Fibroblast of skin of left quadriceps (primary cell): ENCODE results near the gene RGS4.

ENCODE experiments used
- DNase-seq, 2 experiments: peaks; one replicate each; pipeline ENCODE4 v3.0.0-alpha.2; 2013; ENCODE audit warnings: low read depth in 2 of 2

Gene RGS4

DNA sequence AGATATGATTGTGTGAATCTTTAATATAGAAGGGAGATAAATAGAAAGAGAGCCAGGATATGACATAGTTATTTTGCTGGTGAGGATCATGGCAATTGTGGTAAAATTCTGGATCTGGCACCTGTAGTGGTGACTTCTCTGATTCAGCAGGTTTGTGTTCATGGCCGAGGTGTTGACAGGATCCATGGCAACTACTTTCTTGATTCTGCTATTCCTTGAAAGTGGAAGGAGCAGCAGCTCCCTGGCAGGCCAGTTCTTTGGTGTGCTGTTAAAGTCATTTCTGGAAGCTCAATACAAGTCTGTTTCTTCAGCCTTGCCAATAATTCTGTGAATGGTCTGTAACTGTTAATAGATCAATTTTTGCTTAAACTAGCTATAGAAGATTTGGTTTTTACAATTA, 33.4 kb downstream of the RGS4 start:
- DNase-seq, result no peak

DNA sequence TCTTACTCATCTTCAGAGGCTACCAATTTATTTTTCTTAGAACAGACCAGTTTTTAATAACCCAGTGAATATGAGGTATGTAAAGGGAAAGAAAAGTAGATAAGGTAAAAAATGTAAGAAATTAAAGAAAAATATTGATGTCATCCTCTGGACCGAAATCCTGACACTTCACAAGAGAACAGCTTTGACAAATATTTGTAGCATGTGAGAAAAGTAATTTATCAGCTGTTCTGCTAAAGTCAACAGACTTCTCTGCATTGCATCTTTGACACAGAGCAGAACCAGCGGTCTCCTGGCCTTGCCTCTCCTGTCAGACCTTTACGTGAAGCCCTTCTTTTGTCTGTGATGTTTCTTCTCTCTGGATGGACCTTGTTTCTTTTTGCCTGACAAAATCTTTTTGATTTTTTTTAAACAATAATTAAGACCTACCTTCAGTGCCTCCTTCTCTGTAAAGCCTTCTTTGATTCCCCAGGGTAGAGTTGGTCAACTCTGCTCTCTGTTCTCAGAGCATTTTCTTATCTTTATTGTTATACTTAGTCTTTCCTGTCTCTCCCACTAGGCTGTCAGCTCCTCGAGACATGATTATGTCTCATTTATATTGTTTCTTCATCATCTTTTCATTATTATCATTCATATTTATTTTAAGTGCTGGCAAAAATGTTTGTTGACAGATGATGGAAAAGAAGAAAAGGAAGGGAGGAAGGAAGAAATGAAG, 35.4 kb downstream of the RGS4 start:
- DNase-seq, result no peak

- DNase-seq, result no peak
Observed at GRCh38 chr1:163106364-163106987, 37.3 kb downstream of the RGS4 start.

GRCh38 chr1:163107655-163108054, 38.5 kb downstream of the RGS4 start:
- DNase-seq, result no peak

GRCh38 chr1:163115887-163116286, 46.7 kb downstream of the RGS4 start:
- no peak for DNase-seq

- no peak for DNase-seq
Observed at GRCh38 chr1:163119707-163120106, 50.5 kb downstream of the RGS4 start.

DNA sequence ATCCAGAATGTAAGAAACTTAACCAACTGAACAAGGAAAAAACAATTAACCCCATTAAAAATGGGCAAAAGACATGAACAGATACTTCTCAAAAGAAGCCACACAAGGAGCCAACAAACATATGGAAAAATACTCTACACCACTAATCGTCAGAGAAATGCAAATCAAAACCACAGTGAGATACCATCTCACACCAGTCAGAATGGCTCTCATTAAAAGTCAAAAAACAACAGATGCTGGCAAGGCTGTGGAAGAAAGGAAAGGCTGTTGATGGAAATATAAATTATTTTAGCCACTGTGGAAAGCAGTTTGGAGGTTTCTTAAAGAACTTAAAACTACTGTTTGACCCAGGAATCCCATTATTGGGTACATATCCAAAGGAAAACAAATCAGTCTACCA, 51.2 kb downstream of the RGS4 start:
- no peak for DNase-seq

DNA sequence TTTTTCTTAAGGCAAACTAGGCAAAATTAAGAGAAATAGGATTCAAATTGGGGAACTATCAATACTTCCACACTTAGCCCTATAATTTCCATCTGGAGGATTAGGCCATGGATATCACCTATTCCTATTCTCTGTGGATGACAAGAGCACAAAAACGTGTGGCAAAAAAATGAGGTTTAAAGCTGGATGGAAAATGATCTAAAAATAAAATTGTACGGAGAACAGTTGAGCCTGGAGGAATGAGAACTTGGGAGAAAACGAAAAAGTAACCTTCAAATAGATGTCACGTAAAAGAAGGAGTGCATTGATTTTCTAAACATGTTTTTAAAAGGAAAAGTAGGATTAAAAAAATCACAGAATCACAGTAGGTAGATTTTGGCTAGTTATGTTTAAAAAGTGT, 55.7 kb downstream of the RGS4 start:
- no peak for DNase-seq
